HepG2 (cell line): Measurements from ENCODE around the gene SLC25A11. TPM values are rescaled to one million over a fixed set of nuclear protein-coding genes. Genes with fewer than 3 reads are reported as not detected.

Source experiments
- ARID4A ChIP-seq: sonication (generic); formaldehyde crosslinking; IDR thresholded peaks from 2 replicates; pipeline ENCODE4 v1.5.0; 2020; ENCODE audit warnings: mild to moderate bottlenecking, missing genetic modification reagents, borderline replicate concordance
- CEBPG ChIP-seq: IDR thresholded peaks from 2 replicates; pipeline ENCODE4 v1.6.1; 2016
- HNRNPLL ChIP-seq: fragments of 200-400 bp; formaldehyde crosslinking; IDR thresholded peaks from 2 replicates; pipeline ENCODE4 v1.6.1; 2017; ENCODE audit warnings: mild to moderate bottlenecking, low read depth, low read length; ENCODE audit not compliant: poor library complexity, severe bottlenecking
- KDM5A ChIP-seq: fragments of 200-600 bp; sonication (generic); IDR thresholded peaks from 2 replicates; pipeline ENCODE4 v1.7.0; 2018; ENCODE audit warnings: antibody characterized with exemption, mild to moderate bottlenecking, low read length, borderline replicate concordance
- KLF16 ChIP-seq, 2 experiments: sonication (generic) in 1 of 2; formaldehyde crosslinking in 1 of 2; IDR thresholded peaks; 2 replicates each; pipeline versions ENCODE4 v1.6.1 to v1.8.0; 2016 to 2023; ENCODE audit warnings: missing genetic modification reagents in 2 of 2, missing compliant biosample characterization in 1 of 2
- RARA ChIP-seq: IDR thresholded peaks from 2 replicates; pipeline ENCODE4 v1.6.1; 2016; ENCODE audit warnings: missing genetic modification reagents, missing compliant biosample characterization
- RBM22 ChIP-seq: fragments of 200-400 bp; formaldehyde crosslinking; optimal IDR thresholded peaks from 2 replicates; pipeline ENCODE3; 2017; ENCODE audit warnings: mild to moderate bottlenecking, low read length, moderate library complexity
- SETDB1 ChIP-seq: sonication (generic); formaldehyde crosslinking; IDR thresholded peaks from 2 replicates; pipeline ENCODE4 v1.5.1; 2020; ENCODE audit warnings: missing genetic modification reagents, mild to moderate bottlenecking, borderline replicate concordance
- SP5 ChIP-seq: IDR thresholded peaks from 2 replicates; pipeline ENCODE4 v1.6.1; 2016; ENCODE audit warnings: low read depth, borderline replicate concordance
- SRF ChIP-seq: IDR thresholded peaks from 2 replicates; pipeline ENCODE4 v1.6.1; 2011; ENCODE audit warnings: mild to moderate bottlenecking, low read depth, low read length, moderate library complexity
- SRSF4 ChIP-seq: fragments of 200-400 bp; formaldehyde crosslinking; IDR thresholded peaks from one replicate; pipeline ENCODE4 v1.6.1; 2018; ENCODE audit warnings: mild to moderate bottlenecking, low read depth, low read length, moderate library complexity; ENCODE audit not compliant: poor library complexity, severe bottlenecking
- TFDP2 ChIP-seq: sonication (generic); formaldehyde crosslinking; IDR thresholded peaks from 2 replicates; pipeline ENCODE4 v1.4.0; 2020; ENCODE audit warnings: missing genetic modification reagents
- ZBTB33 ChIP-seq: sonication (generic); formaldehyde crosslinking; IDR thresholded peaks from 2 replicates; pipeline ENCODE4 v1.4.0; 2020; ENCODE audit warnings: missing genetic modification reagents
- ZNF839 ChIP-seq: sonication (generic); formaldehyde crosslinking; IDR thresholded peaks from 2 replicates; pipeline ENCODE4 v1.4.0; 2020; ENCODE audit warnings: missing genetic modification reagents, mild to moderate bottlenecking, borderline replicate concordance
- ZSCAN31 ChIP-seq: sonication (generic); formaldehyde crosslinking; IDR thresholded peaks from 2 replicates; pipeline ENCODE4 v1.5.0; 2020; ENCODE audit warnings: low read depth, mild to moderate bottlenecking, missing genetic modification reagents
- ZSCAN5A ChIP-seq: sonication (generic); formaldehyde crosslinking; IDR thresholded peaks from 2 replicates; pipeline ENCODE4 v1.8.0; 2022; ENCODE audit warnings: mild to moderate bottlenecking, missing genetic modification reagents, borderline replicate concordance
- polyA plus RNA-seq, 8 experiments: library from polyadenylated mRNA; depleted of rRNA in 3 of 8; stranded (reverse) in 7 of 8; unstranded in 1 of 8; fragments of >200 nt; fragmentation: Illumina TruSeq in 4 of 8; extraction: Trizol in 4 of 8; gene quantifications; 2 replicates each; pipeline versions ENCODE4 v1.2.1 to v1.2.3, GENCODE V29; 2011 to 2016; ENCODE audit warnings: low read depth in 4 of 8, missing spikeins in 1 of 8, mixed read lengths in 1 of 8; ENCODE audit not compliant: insufficient read depth in 1 of 8
- total RNA-seq, 5 experiments: library from RNA; depleted of rRNA; stranded (reverse); fragments of >200 nt; fragmentation: Illumina TruSeq; extraction: Trizol; gene quantifications; 2 replicates each; pipeline ENCODE4 v1.2.3, GENCODE V29; 2016; ENCODE audit warnings: low read depth in 1 of 5
- TF ChIP-seq, protein P1 (sequence below): sonication (generic); formaldehyde crosslinking; IDR thresholded peaks from 2 replicates; pipeline ENCODE4 v1.4.0; 2020; ENCODE audit warnings: low read depth, mild to moderate bottlenecking, missing genetic modification reagents
- TF ChIP-seq, protein P2 (sequence below): sonication (generic); formaldehyde crosslinking; IDR thresholded peaks from 2 replicates; pipeline ENCODE4 v1.5.0; 2020; ENCODE audit warnings: missing genetic modification reagents

SLC25A11 gene
- total and polyA plus RNA-seq, 2 of the 13 experiments (the other 11 are each of a cell fraction or from before 2014, with no cell fraction given), result 35.4 to 47.2 TPM

DNA sequence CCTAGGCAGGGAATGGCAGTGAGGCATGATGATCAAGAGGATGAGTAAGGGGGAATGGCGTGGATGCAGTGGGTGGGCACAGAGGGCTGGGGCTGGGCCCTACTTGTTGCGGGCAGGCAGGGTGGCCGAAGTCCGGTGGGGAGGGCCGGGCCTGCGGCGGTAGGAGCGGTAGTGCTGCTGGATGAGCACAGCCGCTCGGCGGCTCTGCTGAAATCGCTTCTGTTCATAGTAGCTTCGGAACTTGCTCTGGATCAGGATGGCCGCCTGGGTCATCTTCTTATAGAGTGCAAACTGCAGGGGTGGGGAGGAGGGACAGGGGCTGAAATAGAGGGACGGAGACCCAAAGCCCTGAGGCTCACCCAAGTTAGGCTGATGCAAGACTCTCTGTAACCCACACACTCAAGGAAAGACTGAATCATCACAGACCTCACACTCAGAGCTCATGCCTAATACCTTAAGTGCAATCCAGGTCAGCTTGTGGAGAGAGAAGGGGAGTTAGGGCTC lies 29.3 kb upstream of the SLC25A11 start (continued):
- TF ChIP-seq RBM22 (no peak), RARA (CRISPR knock-in tag) (no peak), TFDP2 (CRISPR knock-in tag) (0 out of 2 replicates have a peak, but pooled peaks have one; percentile 9), ZSCAN31 (CRISPR knock-in tag) (peak; percentile 56; the same call in 1 of the 2 replicates), ZNF839 (CRISPR knock-in tag) (no peak), SETDB1 (CRISPR knock-in tag) (no peak), KDM5A (no peak), ZSCAN5A (no peak), ARID4A (CRISPR knock-in tag) (no peak), SRSF4 (no peak), KLF16 (CRISPR knock-in tag; IDR thresholded peaks at IDR 0.05) (no peak), SRF (no peak), HNRNPLL (peak; percentile 23), SP5 (no peak), ZBTB33 (CRISPR knock-in tag) (no peak), CEBPG (CRISPR knock-in tag) (peak; percentile 54; the same call in 1 of the 2 replicates)
- TF ChIP-seq, protein P1, sequence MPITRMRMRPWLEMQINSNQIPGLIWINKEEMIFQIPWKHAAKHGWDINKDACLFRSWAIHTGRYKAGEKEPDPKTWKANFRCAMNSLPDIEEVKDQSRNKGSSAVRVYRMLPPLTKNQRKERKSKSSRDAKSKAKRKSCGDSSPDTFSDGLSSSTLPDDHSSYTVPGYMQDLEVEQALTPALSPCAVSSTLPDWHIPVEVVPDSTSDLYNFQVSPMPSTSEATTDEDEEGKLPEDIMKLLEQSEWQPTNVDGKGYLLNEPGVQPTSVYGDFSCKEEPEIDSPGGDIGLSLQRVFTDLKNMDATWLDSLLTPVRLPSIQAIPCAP, result no peak
- TF ChIP-seq, protein P2, sequence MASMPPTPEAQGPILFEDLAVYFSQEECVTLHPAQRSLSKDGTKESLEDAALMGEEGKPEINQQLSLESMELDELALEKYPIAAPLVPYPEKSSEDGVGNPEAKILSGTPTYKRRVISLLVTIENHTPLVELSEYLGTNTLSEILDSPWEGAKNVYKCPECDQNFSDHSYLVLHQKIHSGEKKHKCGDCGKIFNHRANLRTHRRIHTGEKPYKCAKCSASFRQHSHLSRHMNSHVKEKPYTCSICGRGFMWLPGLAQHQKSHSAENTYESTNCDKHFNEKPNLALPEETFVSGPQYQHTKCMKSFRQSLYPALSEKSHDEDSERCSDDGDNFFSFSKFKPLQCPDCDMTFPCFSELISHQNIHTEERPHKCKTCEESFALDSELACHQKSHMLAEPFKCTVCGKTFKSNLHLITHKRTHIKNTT (CRISPR knock-in tag), result no peak
